Activated CD4-positive, alpha-beta T cell treated with anti-CD3 and anti-CD28 coated beads, Interleukin-2, amount 10 ng/mL, durations not matched to agents 24 days and 14 days (primary cell): ENCODE measurements around the gene IL17C. TPM values are rescaled to one million over a fixed set of nuclear protein-coding genes. Genes with fewer than 3 reads are reported as not detected.

Source experiments
- DNase-seq: peaks from one replicate; pipeline ENCODE4 v3.0.0; 2022
- H3K27ac Mint-ChIP-seq: one replicate; pipeline ENCODE4 v1.8.0; 2022; ENCODE audit warnings: mild to moderate bottlenecking, mixed read lengths
- H3K27me3 Mint-ChIP-seq: one replicate; pipeline ENCODE4 v1.8.0; 2022; ENCODE audit warnings: mixed read lengths
- H3K36me3 Mint-ChIP-seq: one replicate; pipeline ENCODE4 v1.8.0; 2022; ENCODE audit warnings: low read depth, mild to moderate bottlenecking, mixed read lengths
- H3K4me1 Mint-ChIP-seq: one replicate; pipeline ENCODE4 v1.8.0; 2021; ENCODE audit warnings: mixed read lengths
- H3K4me3 Mint-ChIP-seq: one replicate; pipeline ENCODE4 v1.8.0; 2022; ENCODE audit warnings: mild to moderate bottlenecking, moderate library complexity, mixed read lengths
- H3K9me3 Mint-ChIP-seq: one replicate; pipeline ENCODE4 v1.8.0; 2021; ENCODE audit warnings: mixed read lengths
- intact Hi-C: fragments of 100-400 bp; cut with micrococcal nuclease; formaldehyde crosslinking; loops from one replicate; pipeline ENCODE4 v1.15.1; 2023
- total RNA-seq: library from RNA; stranded (reverse); gene quantifications from 2 replicates; pipeline ENCODE4 v1.2.3, GENCODE V29; 2022

Gene IL17C, protein sequence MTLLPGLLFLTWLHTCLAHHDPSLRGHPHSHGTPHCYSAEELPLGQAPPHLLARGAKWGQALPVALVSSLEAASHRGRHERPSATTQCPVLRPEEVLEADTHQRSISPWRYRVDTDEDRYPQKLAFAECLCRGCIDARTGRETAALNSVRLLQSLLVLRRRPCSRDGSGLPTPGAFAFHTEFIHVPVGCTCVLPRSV
- total RNA-seq = not detected in 2 replicates

DNA sequence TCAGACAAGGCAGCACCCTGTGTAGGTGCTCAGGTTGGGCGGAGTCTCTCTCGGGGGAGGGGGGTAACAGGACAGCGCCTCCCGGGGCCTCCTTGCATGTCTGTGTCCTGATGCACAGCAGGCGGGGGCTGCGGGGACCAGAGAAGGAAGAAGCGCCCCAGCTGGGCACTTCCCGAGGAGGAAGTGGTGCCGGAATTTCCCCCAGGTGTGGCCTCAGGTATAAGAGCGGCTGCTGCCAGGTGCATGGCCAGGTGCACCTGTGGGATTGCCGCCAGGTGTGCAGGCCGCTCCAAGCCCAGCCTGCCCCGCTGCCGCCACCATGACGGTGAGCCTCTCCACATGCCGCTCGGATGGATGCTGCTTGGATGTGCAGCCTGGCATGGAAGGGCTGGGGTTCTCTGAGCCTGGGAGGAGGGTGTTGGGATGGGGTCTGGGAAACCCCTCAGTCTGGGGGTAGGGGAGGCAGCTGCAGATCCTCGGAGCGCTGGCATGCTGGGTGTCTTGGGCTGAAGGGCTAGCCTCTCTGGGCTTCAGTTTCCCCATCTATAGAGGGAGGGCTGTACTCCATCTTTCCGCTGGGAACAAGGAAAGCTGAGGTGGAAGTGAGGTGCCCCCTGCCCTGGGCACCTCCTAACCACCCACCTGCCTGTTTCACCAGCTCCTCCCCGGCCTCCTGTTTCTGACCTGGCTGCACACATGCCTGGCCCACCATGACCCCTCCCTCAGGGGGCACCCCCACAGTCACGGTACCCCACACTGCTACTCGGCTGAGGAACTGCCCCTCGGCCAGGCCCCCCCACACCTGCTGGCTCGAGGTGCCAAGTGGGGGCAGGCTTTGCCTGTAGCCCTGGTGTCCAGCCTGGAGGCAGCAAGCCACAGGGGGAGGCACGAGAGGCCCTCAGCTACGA is at the start of gene IL17C:
Gene IL17C (plus strand): TSS at position 250 of the 908 bp plus-strand sequence. CDS start 70 bp downstream, at position 320.
- peaks cover 24% of the 10 kb centered on the region for H3K4me1 Mint-ChIP-seq
- H3K27ac Mint-ChIP-seq = peak within 1 kb of the TSS; percentile 8
- no peaks in the 10 kb centered on the region for H3K9me3 Mint-ChIP-seq
- intact Hi-C loops = loop anchor here (5.0 kb wide), 1 partner anchor 64 kb away; no protein-coding TSS in a partner anchor
- peaks cover 8% of the 10 kb centered on the region for H3K36me3 Mint-ChIP-seq
- no peak for DNase-seq
- peaks cover 25% of the 10 kb centered on the region for H3K27me3 Mint-ChIP-seq
- H3K4me3 Mint-ChIP-seq = no peak within 1 kb of the TSS

DNA sequence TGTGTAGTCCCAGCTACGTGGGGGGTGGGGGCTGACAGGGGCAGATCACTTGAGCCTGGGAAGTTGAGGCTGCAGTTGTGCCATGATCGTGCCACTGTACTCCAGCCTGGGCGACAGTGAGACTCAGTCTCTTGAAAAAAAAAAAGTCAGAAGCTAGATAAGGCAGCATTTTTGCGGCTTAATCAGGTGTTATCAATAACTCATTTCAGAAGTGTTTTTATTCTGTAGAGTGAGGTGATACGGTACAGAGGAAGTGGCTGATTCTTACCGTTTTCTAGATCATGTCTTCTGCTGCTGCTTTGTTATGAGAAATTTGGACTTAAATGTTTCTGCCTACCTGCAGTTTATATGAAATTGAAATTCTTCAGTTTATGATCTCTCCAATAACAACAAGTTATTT is 49.6 kb upstream of the IL17C start:
- Mint-ChIP-seq H3K27me3 (no peaks in the 10 kb centered on the region), H3K36me3 (peaks cover 61% of the 10 kb centered on the region), H3K27ac (peak overlapping the region; percentile 73), H3K4me1 (peaks cover 36% of the 10 kb centered on the region), H3K4me3 (no peak overlapping the region), H3K9me3 (no peaks in the 10 kb centered on the region)
- DNase-seq = no peak
- intact Hi-C loops = no loop called here

DNA sequence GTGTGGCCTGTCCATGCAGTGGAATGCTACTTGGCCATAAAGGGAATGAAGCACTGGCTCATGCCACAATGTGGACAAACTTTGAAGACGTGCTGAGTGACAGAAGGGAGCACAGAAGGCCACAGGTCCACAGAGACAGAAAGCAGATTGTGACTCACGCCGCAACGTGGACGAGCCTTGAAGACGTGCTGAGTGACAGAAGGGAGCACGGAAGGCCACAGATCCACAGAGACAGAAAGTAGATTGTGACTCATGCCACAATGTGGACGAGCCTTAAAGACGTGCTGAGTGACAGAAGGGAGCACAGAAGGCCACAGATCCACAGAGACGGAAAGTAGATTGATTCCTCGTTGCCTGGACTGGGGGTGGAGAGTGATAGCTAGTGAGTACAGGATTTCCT is 48.9 kb upstream of the IL17C start:
- Mint-ChIP-seq H3K4me3 (no peak overlapping the region), H3K27me3 (no peaks in the 10 kb centered on the region), H3K36me3 (peaks cover 65% of the 10 kb centered on the region), H3K4me1 (peaks cover 36% of the 10 kb centered on the region), H3K27ac (peak overlapping the region; percentile 25), H3K9me3 (no peaks in the 10 kb centered on the region)
- intact Hi-C loops = no loop called here
- no peak for DNase-seq

DNA sequence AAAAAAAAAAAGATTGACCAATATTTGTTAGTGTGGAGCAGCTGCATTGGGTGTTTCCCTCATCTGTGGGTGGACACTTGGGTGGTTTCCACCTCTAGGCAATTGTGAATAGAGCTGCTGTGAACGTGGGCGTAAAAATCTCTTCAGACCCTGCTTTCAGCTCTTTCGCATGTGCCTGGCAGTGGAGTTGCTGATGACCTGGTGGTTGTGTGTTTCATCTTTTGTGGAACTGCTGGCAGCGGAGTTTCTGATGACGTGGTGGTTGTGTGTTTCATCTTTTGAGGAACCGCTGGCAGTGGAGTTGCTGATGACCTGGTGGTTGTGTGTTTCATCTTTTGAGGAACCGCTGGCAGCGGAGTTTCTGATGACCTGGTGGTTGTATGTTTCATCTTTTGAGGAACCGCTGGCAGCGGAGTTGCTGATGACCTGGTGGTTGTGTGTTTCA is 46.8 kb upstream of the IL17C start:
- Mint-ChIP-seq H3K4me3 (no peak overlapping the region), H3K9me3 (no peaks in the 10 kb centered on the region), H3K27me3 (no peaks in the 10 kb centered on the region), H3K27ac (peak overlapping the region; percentile 72), H3K4me1 (peaks cover 32% of the 10 kb centered on the region), H3K36me3 (peaks cover 59% of the 10 kb centered on the region)
- no peak for DNase-seq
- intact Hi-C loops = no loop called here

DNA sequence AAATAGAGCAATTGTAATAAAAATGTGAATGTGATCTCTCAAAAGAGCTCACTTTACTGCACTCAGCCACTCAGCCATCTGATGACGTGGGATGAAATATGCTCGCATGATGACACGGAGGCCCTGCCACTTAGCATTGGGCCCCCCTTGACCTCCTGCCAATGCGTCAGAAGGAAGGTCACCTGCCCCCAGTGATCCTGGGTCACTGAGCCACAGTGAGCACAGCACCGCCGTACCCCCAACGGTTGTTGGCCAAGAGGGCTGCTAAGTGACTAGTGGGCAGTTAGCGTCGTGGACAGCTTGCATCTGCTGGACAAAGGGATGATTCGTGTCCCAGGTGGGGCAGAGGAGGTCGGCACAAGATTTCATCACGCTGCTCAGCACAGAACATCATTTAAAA is 45.3 kb upstream of the IL17C start:
- DNase-seq = no peak
- Mint-ChIP-seq H3K4me3 (no peak overlapping the region), H3K9me3 (no peaks in the 10 kb centered on the region), H3K4me1 (peaks cover 28% of the 10 kb centered on the region), H3K36me3 (peaks cover 48% of the 10 kb centered on the region), H3K27me3 (no peaks in the 10 kb centered on the region), H3K27ac (no peak overlapping the region)
- intact Hi-C loops = no loop called here

DNA sequence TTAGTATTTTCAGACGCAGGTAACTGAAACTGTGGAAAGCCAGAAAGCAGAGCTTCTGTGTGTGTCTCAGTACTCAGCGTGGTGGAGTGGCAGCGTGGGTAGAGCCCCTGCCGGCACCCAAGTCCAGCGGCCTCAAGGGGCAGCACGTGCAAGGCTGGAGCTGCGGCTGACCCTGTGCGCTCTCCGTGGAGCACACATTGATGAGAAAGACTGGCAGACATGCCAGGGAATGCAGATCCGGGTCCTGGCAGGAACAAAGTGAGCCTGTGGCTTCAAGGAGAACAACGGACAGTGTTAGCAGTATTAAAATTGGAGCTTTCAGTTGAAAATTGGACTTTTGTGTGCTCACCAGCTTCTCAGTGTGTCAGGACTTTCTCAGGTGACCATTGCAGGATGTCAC is 44.9 kb upstream of the IL17C start:
- Mint-ChIP-seq H3K4me3 (no peak overlapping the region), H3K9me3 (no peaks in the 10 kb centered on the region), H3K4me1 (peaks cover 24% of the 10 kb centered on the region), H3K27me3 (no peaks in the 10 kb centered on the region), H3K36me3 (peaks cover 46% of the 10 kb centered on the region), H3K27ac (no peak overlapping the region)
- intact Hi-C loops = no loop called here
- no peak for DNase-seq

DNA sequence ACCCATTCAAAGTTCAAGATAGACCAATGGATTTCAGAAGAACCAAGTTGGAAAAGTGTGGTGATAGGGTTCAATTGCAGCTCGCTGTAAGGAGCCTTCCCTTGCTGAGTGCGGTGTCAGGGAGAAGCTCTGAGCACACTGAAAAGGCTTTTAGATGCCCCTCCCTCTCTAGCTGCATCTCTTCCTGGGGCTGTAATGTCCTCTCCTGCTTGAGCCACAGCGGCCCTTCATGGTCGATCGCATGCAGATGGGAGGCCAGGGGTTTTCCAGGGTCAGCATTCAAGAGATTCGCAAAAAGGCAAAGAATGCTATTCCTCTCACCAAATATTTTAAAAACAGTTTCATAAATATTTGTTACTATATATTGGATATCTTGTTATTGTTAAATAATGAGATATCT is 44.5 kb upstream of the IL17C start:
- intact Hi-C loops = no loop called here
- Mint-ChIP-seq H3K4me1 (peaks cover 22% of the 10 kb centered on the region), H3K27ac (no peak overlapping the region), H3K27me3 (no peaks in the 10 kb centered on the region), H3K36me3 (peaks cover 43% of the 10 kb centered on the region), H3K4me3 (no peak overlapping the region), H3K9me3 (no peaks in the 10 kb centered on the region)
- no peak for DNase-seq

DNA sequence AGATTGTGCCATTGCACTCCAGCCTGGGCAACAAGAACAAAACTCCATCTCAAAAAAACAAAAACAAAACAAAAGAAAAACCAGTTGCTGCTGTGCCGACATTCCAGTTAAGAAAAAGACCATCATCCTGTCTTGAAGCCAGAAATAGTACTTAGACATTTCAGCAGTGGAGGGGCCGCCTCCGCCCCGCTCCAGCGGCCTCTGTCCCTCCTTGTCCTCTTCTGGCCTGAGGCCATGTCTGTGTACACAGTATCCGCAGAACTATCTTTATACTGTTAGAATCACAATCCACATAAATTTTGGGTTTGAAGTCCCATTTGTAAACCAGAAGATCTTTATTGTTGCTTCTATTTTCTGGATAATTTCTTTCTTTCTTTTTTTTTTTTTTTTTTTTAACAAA is 43.3 kb upstream of the IL17C start:
- Mint-ChIP-seq H3K36me3 (peaks cover 41% of the 10 kb centered on the region), H3K4me1 (peaks cover 15% of the 10 kb centered on the region), H3K9me3 (no peaks in the 10 kb centered on the region), H3K27me3 (no peaks in the 10 kb centered on the region), H3K27ac (no peak overlapping the region), H3K4me3 (no peak overlapping the region)
- DNase-seq = no peak
- intact Hi-C loops = no loop called here

DNA sequence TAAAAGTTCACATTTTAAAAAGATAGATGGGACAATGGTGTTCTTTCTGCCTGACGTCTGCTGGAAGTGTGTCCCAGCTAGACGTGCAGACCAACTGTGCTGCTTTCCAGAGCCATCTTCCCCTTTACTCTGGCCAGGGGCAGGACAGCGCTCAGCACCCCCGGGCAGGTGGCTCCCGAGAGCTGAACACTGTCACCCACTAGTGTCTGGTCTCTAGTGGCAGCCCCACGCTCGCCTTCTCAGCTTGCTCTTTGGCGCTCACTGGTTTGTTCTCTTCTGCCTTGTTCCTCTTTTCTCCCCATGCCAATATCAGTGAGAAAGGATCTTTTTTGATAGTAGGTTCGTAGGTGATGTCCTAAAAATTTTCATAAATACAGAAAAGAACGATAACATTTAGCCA is 42.5 kb upstream of the IL17C start:
- no peak for DNase-seq
- Mint-ChIP-seq H3K4me1 (peaks cover 15% of the 10 kb centered on the region), H3K27ac (no peak overlapping the region), H3K27me3 (no peaks in the 10 kb centered on the region), H3K4me3 (no peak overlapping the region), H3K9me3 (no peaks in the 10 kb centered on the region), H3K36me3 (peaks cover 42% of the 10 kb centered on the region)
- intact Hi-C loops = no loop called here

DNA sequence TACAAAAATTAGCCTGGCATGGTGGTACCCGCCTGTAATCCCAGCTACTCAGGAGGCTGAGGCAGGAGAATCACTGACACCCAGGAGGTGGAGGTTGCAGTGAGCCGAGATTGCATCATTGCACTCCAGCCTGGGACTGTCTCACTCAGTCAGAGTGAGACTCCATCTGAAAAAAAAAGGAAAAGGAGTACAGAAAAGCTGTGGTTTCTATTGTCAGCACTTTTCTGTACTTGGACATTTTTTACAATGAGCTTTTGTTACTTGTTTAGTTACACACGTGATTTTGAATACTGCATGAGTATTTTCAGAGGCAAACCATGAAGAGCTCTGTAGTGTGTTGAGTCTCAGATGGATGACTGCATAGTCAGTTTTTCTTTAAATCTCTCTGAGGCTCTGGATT is 41.9 kb upstream of the IL17C start:
- H3K4me3 Mint-ChIP-seq = no peak overlapping the region
- H3K27ac Mint-ChIP-seq = no peak overlapping the region
- H3K36me3 Mint-ChIP-seq = peaks cover 44% of the 10 kb centered on the region
- H3K4me1 Mint-ChIP-seq = peaks cover 14% of the 10 kb centered on the region
- intact Hi-C loops = no loop called here
- H3K27me3 Mint-ChIP-seq = no peaks in the 10 kb centered on the region
- no peak for DNase-seq
- no peaks in the 10 kb centered on the region for H3K9me3 Mint-ChIP-seq

DNA sequence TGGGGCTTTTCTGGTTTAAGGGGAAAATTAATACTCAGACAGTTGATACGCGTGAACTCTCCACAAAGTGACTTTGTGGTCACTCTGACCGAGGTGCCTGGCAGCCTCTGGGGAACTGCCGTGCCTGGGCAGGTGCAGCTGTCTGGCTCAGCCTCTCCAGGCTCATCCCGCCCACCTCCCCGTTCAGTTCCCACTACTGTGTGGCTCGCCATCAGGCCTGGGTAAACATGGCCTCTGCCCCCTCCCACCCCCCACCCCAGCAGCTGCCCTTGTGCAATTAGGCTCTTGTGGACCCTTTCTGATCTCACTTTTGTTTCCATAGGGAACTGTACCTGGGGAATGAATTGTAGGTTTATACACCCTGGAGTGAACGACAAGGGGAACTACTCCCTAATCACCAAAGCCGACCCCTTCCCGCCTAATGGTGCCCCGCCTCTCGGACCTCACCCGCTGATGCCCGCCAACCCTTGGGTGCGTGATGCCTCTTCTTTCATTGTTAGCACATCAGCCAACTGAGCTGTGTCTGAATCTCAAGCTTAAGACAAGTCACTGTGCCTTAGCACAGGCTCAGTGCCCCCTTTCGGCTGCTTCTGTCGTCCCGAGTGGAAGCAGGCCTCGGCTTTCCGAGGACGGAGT is 40.4 kb upstream of the IL17C start:
- no peaks in the 10 kb centered on the region for H3K9me3 Mint-ChIP-seq
- no peak overlapping the region for H3K27ac Mint-ChIP-seq
- no peak for DNase-seq
- H3K36me3 Mint-ChIP-seq = peaks cover 45% of the 10 kb centered on the region
- no peaks in the 10 kb centered on the region for H3K27me3 Mint-ChIP-seq
- intact Hi-C loops = no loop called here
- H3K4me3 Mint-ChIP-seq = no peak overlapping the region
- peaks cover 7% of the 10 kb centered on the region for H3K4me1 Mint-ChIP-seq

DNA sequence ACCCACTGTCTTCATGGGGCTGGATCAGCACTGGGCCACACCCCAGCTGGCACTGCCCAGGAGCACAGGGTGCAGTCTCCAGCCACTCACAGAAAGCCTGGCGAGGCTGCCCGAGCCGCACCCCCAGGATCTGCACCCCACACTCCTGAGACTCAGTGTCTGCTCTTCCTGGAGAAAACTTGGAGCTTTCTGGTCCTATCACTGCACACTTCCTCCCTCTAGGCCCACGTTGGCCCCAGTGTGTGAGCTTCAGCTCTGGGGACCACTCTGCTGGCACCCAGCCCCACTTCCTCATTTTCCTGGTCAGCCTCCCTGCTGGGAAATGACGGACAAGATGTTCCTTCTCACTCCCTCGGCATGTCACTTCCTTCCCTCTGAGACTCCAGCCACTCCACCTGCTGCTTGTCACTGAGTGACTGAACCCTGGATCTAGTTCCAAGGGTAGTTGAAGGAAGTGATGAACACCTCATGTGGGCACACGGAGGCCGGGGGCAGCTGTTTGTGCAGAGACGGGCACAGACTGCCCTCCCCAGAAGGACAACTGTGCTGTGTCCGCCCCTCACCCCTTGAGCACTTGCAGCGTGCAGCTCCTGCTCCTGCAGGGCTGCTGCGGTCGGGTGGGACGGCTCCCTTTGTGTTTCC is 39.2 kb upstream of the IL17C start:
- DNase-seq = no peak
- Mint-ChIP-seq H3K27ac (no peak overlapping the region), H3K4me3 (no peak overlapping the region), H3K27me3 (no peaks in the 10 kb centered on the region), H3K9me3 (no peaks in the 10 kb centered on the region), H3K4me1 (peaks cover 7% of the 10 kb centered on the region), H3K36me3 (peaks cover 39% of the 10 kb centered on the region)
- intact Hi-C loops = no loop called here

DNA sequence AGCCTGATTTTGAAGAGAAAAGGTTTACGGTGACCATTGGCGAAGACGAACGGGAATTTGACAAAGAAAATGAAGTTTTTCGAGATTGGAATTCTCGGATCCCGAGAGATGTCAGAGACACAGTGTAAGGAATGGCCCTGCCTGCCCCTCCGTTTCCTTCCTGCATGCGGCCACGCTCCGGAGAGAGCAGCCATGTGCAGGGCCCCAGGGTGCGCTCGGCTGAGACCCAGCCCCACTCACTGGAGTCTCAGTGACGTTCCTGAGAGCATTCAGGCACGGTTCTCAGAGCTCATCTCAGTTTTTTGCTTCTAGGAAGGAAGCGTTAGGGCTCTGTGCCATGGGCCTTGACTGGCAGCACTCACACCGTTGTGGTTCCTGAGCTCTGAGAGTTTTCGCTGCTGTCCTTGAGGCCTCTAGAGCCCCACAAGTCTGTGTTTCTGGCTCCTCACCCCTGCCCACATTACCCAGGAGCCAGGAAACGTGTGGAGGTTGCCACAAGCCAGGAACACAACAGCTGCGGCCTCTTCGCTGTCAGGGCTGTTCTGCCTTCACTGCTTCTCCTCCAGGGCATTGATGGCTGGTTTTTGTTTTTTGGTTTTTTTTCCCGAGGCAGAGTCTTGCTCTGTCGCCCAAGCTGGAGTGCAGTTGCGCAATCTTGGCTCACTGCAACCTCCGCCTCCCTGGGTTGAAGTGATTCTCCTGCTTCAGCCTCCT is 38.4 kb upstream of the IL17C start:
- Mint-ChIP-seq H3K27ac (no peak overlapping the region), H3K36me3 (peaks cover 38% of the 10 kb centered on the region), H3K27me3 (no peaks in the 10 kb centered on the region), H3K9me3 (no peaks in the 10 kb centered on the region), H3K4me1 (peaks cover 5% of the 10 kb centered on the region), H3K4me3 (no peak overlapping the region)
- intact Hi-C loops = no loop called here
- no peak for DNase-seq
